OCI-LY3 (cell line): ENCODE data around the gene C1orf21.

ENCODE experiments used
- EZH2phosphoT487 ChIP-seq: fragments of 200-600 bp; shearing (Covaris generic); IDR thresholded peaks from 2 replicates; pipeline ENCODE4 v1.6.1; 2018; ENCODE audit warnings: antibody characterized with exemption, mixed run types, low read depth
- TF ChIP-seq, protein P1 (sequence below): fragments of 200-600, 300-600 bp; sonication (generic); IDR thresholded peaks from 2 replicates; pipeline ENCODE4 v1.5.1; 2014; ENCODE audit warnings: antibody characterized with exemption, low read length, low read depth

DNA sequence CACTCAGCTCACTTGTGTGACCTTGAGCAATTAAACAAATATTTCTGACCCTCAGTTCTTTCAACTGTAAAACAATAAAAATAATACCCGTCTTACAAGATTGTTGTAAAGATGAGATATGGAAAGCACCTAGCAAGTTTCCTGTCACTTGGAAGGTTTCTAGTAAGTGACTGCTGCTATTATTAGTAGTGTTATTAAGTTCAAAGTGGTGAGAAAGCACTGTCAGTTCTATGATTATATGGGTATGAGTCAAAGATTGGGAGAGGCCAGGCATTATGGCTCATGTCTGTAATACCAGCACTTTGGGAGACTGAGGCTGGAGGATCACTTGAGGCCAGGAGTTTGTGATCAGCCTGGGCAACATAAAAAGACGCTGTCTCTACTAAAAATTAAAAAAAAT is 145.4 kb downstream of the C1orf21 start:
- TF ChIP-seq, protein P1, sequence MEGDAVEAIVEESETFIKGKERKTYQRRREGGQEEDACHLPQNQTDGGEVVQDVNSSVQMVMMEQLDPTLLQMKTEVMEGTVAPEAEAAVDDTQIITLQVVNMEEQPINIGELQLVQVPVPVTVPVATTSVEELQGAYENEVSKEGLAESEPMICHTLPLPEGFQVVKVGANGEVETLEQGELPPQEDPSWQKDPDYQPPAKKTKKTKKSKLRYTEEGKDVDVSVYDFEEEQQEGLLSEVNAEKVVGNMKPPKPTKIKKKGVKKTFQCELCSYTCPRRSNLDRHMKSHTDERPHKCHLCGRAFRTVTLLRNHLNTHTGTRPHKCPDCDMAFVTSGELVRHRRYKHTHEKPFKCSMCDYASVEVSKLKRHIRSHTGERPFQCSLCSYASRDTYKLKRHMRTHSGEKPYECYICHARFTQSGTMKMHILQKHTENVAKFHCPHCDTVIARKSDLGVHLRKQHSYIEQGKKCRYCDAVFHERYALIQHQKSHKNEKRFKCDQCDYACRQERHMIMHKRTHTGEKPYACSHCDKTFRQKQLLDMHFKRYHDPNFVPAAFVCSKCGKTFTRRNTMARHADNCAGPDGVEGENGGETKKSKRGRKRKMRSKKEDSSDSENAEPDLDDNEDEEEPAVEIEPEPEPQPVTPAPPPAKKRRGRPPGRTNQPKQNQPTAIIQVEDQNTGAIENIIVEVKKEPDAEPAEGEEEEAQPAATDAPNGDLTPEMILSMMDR = no peak
- no peak for TF ChIP-seq EZH2phosphoT487
